PC-3 (cell line): ENCODE results near the gene EMD. TPM values are rescaled to one million over a fixed set of nuclear protein-coding genes. Genes with fewer than 3 reads are reported as not detected.

Source experiments
- ATAC-seq: fragments of 200-7000 bp; cut with Tn5 transposase; 2 replicates; pipeline ENCODE4 v1.9.1; 2020; ENCODE audit warnings: mild to moderate bottlenecking, moderate library complexity
- BruUV-seq: library from RNA; stranded (reverse); fragments of 400-500 nt; replicated peaks from 2 replicates; lab custom pipeline; 2021; lab: Mats Ljungman, UMichigan
- CTCF ChIA-PET: fragments of 300-600 bp; sonication (Branson Sonifier 250); formaldehyde crosslinking; loops from one replicate; lab custom pipeline; 2022; ENCODE audit warnings: antibody characterized with exemption; lab: Charles Lee
- POLR2A ChIA-PET: fragments of 300-600 bp; sonication (Branson Sonifier 250); formaldehyde crosslinking; loops from one replicate; lab custom pipeline; 2022; ENCODE audit warnings: antibody characterized with exemption; ENCODE audit not compliant: unreplicated experiment; lab: Charles Lee
- DNase-seq: peaks from one replicate; pipeline ENCODE4 v3.0.0-alpha.2; 2015
- H2AFZ ChIP-seq: fragments of 300-600 bp; sonication (generic); 2 replicates; pipeline ENCODE4 v1.6.0; 2016; ENCODE audit warnings: antibody characterized with exemption, low read length
- H3F3A ChIP-seq: fragments of 300-600 bp; sonication (generic); one replicate; pipeline ENCODE4 v1.6.0; 2017; ENCODE audit warnings: antibody characterized with exemption, low read length, control low read depth, mild to moderate bottlenecking; ENCODE audit not compliant: unreplicated experiment
- H3K27ac ChIP-seq: fragments of 300-600 bp; sonication (generic); 2 replicates; pipeline ENCODE4 v1.5.1; 2016; ENCODE audit warnings: mild to moderate bottlenecking, low read length
- H3K27me3 ChIP-seq: fragments of 300-600 bp; sonication (generic); 2 replicates; pipeline ENCODE4 v1.6.1; 2016; ENCODE audit warnings: low read length, mixed read lengths
- H3K36me3 ChIP-seq: fragments of 300-600 bp; sonication (generic); 2 replicates; pipeline ENCODE4 v1.6.1; 2016; ENCODE audit warnings: low read depth, mixed run types, low read length, mixed read lengths
- H3K4me1 ChIP-seq: fragments of 300-600 bp; sonication (generic); 2 replicates; pipeline ENCODE4 v1.5.1; 2016; ENCODE audit warnings: low read length; ENCODE audit not compliant: insufficient read depth
- H3K4me2 ChIP-seq: fragments of 300-600 bp; sonication (generic); 2 replicates; pipeline ENCODE4 v1.6.0; 2016; ENCODE audit warnings: low read length
- H3K4me3 ChIP-seq: fragments of 300-600 bp; sonication (generic); 2 replicates; pipeline ENCODE4 v1.5.1; 2016; ENCODE audit warnings: mild to moderate bottlenecking, low read length, mixed read lengths
- H3K79me2 ChIP-seq: fragments of 300-600 bp; sonication (generic); 2 replicates; pipeline ENCODE4 v1.6.1; 2017; ENCODE audit warnings: low read length, mixed read lengths
- H3K9ac ChIP-seq: fragments of 300-600 bp; sonication (generic); 2 replicates; pipeline ENCODE4 v1.6.0; 2016; ENCODE audit warnings: mild to moderate bottlenecking, low read length
- H3K9me2 ChIP-seq: fragments of 300-600 bp; sonication (generic); replicated peaks from 2 replicates; pipeline ENCODE4 v1.6.1; 2016; ENCODE audit warnings: mixed run types, low read length, mixed read lengths
- H3K9me3 ChIP-seq: fragments of 300-600 bp; sonication (generic); 2 replicates; pipeline ENCODE4 v1.6.1; 2016; ENCODE audit warnings: low read length, mixed read lengths
- H4K20me1 ChIP-seq: fragments of 300-600 bp; sonication (generic); 2 replicates; pipeline ENCODE4 v1.6.1; 2016; ENCODE audit warnings: low read length, mixed read lengths
- CTCF ChIP-seq: fragments of 300-600 bp; sonication (generic); conservative IDR thresholded peaks from 2 replicates; pipeline ENCODE4 v1.5.1; 2017; ENCODE audit warnings: antibody characterized with exemption, low read depth, mild to moderate bottlenecking, low read length
- EZH2 ChIP-seq: fragments of 300-600 bp; sonication (generic); IDR thresholded peaks from one replicate; pipeline ENCODE4 v1.6.1; 2017; ENCODE audit warnings: antibody characterized with exemption, mild to moderate bottlenecking, low read length; ENCODE audit not compliant: unreplicated experiment
- EZH2phosphoT487 ChIP-seq: fragments of 300-600 bp; sonication (generic); IDR thresholded peaks from 2 replicates; pipeline ENCODE4 v1.6.1; 2018; ENCODE audit warnings: mild to moderate bottlenecking, antibody characterized with exemption, low read length, borderline replicate concordance
- intact Hi-C: fragments of 100-400 bp; cut with micrococcal nuclease; formaldehyde crosslinking; loops from 2 replicates; pipeline ENCODE4 v1.9.0; 2023
- total RNA-seq: library from RNA; depleted of rRNA; stranded (reverse); fragments of >200 nt; gene quantifications from 2 replicates; pipeline ENCODE4 v1.2.3, GENCODE V29; 2014

Gene EMD
- total RNA-seq, 1 experiment from 2014 or later = 46.8 TPM

- Histone ChIP-seq H3K36me3 (peaks cover 76% of the 10 kb centered on the region), H3K9me3 (no peaks in the 10 kb centered on the region), H3F3A (no peaks in the 10 kb centered on the region), H3K9ac (no peak overlapping the region), H3K27me3 (no peaks in the 10 kb centered on the region), H4K20me1 (peaks cover 28% of the 10 kb centered on the region), H3K27ac (no peak overlapping the region), H3K9me2 (no peaks in the 10 kb centered on the region), H3K4me2 (no peak overlapping the region), H3K4me3 (no peak overlapping the region), H3K4me1 (no peaks in the 10 kb centered on the region), H2AFZ (no peak overlapping the region), H3K79me2 (peaks cover 10% of the 10 kb centered on the region; the same call in 1 of the 2 replicates)
- intact Hi-C loops = no loop called here
- POLR2A ChIA-PET = no interaction called here
- TF ChIP-seq EZH2phosphoT487 (no peak), EZH2 (no peak), CTCF (no peak)
- no peak for DNase-seq
- CTCF ChIA-PET = no interaction called here
- no TSS peak for BruUV-seq
- no peak for ATAC-seq
Observed at GRCh38 chrX:154356596-154356995, 22.5 kb upstream of the EMD start.

GRCh38 chrX:154357205-154357604, 21.9 kb upstream of the EMD start:
- no peaks in the 10 kb centered on the region for H3F3A ChIP-seq
- peaks cover 16% of the 10 kb centered on the region for H3K79me2 ChIP-seq
- H2AFZ ChIP-seq = no peak overlapping the region
- no peak overlapping the region for H3K4me2 ChIP-seq
- H3K36me3 ChIP-seq = peaks cover 80% of the 10 kb centered on the region
- BruUV-seq = no TSS peak
- TF ChIP-seq EZH2 = no peak
- no peak for TF ChIP-seq EZH2phosphoT487
- no peak for TF ChIP-seq CTCF
- no peaks in the 10 kb centered on the region for H3K27me3 ChIP-seq
- DNase-seq (no peak), ATAC-seq (no peak)
- H3K9me3 ChIP-seq = no peaks in the 10 kb centered on the region
- peaks cover 33% of the 10 kb centered on the region for H4K20me1 ChIP-seq
- no peak overlapping the region for H3K9ac ChIP-seq
- H3K9me2 ChIP-seq = no peaks in the 10 kb centered on the region
- H3K4me3 ChIP-seq = no peak overlapping the region
- intact Hi-C loops = no loop called here
- ChIA-PET POLR2A (interaction anchor here (0.5 kb wide), 2 partner anchors 12 to 14 kb away, joined by 3 to 5 read pairs; no protein-coding TSS in a partner anchor), CTCF (no interaction called here)
- no peak overlapping the region for H3K27ac ChIP-seq
- no peaks in the 10 kb centered on the region for H3K4me1 ChIP-seq

GRCh38 chrX:154358011-154358410, 21.1 kb upstream of the EMD start:
- intact Hi-C loops = no loop called here
- Histone ChIP-seq H3K4me1 (no peaks in the 10 kb centered on the region), H3K36me3 (peaks cover 80% of the 10 kb centered on the region), H3K4me3 (no peak overlapping the region), H3F3A (no peaks in the 10 kb centered on the region), H3K9ac (no peak overlapping the region), H3K4me2 (no peak overlapping the region), H4K20me1 (peaks cover 33% of the 10 kb centered on the region), H3K9me3 (no peaks in the 10 kb centered on the region), H2AFZ (no peak overlapping the region), H3K79me2 (peaks cover 24% of the 10 kb centered on the region), H3K9me2 (no peaks in the 10 kb centered on the region), H3K27ac (no peak overlapping the region), H3K27me3 (no peaks in the 10 kb centered on the region)
- ChIA-PET POLR2A (no interaction called here), CTCF (no interaction called here)
- no peak for ATAC-seq
- TF ChIP-seq EZH2 = no peak
- TF ChIP-seq EZH2phosphoT487 = no peak
- no peak for TF ChIP-seq CTCF
- no TSS peak for BruUV-seq
- no peak for DNase-seq
